ENCODE measurements around the gene RMRP. TPM values are rescaled to one million over a fixed set of nuclear protein-coding genes. Genes with fewer than 3 reads are reported as not detected.

RMRP gene
- total and polyA plus RNA-seq, 10 of the 15 experiments (the other 5 are each of a cell fraction or from before 2014, with no cell fraction given) = 12.0 to 42,450 (median 6,418) TPM; not detected in 4

GRCh38 chr9:35646533-35647265, 11.1 kb downstream of the RMRP start (continued):
- TF ChIP-seq TCF12 (IDR thresholded peaks at IDR 0.05; ENCODE audit: low read depth, low read length) = peak; percentile 79
- TF ChIP-seq CHD2 (IDR thresholded peaks at IDR 0.05; ENCODE audit: borderline replicate concordance, low read depth, low read length) = peak; percentile 61
- peak; percentile 86 for TF ChIP-seq IKZF1 (conservative IDR thresholded peaks at IDR 0.05)
- no peak; the same call in 1 of the 2 replicates for TF ChIP-seq EED (IDR thresholded peaks at IDR 0.05; ENCODE audit: low read depth)
- no peak for TF ChIP-seq KDM1A (IDR thresholded peaks at IDR 0.05; ENCODE audit: borderline replicate concordance)
- TF ChIP-seq ZNF687 (IDR thresholded peaks at IDR 0.05) = peak; percentile 44; the same call in 1 of the 2 replicates
- TF ChIP-seq MLLT1 (IDR thresholded peaks at IDR 0.05) = peak; percentile 55
- peak; percentile 50; the same call in 1 of the 3 replicates for TF ChIP-seq POU2F2 (IDR thresholded peaks at IDR 0.05; ENCODE audit: borderline replicate concordance, low read depth, low read length)
- peak; percentile 38; the same call in 1 of the 2 replicates for TF ChIP-seq NKRF (conservative IDR thresholded peaks at IDR 0.05)
- peak; percentile 48; the same call in 1 of the 2 replicates for TF ChIP-seq ESRRA (IDR thresholded peaks at IDR 0.05; ENCODE audit: low read length)
- peak; percentile 36; the same call in 1 of the 2 replicates for TF ChIP-seq IRF4 (IDR thresholded peaks at IDR 0.05; ENCODE audit: low read depth, low read length)
- peak; percentile 87 for TF ChIP-seq HDGF (IDR thresholded peaks at IDR 0.05)
- TF ChIP-seq RBBP5 (conservative IDR thresholded peaks at IDR 0.05) = no peak
- TF ChIP-seq MTA2 (IDR thresholded peaks at IDR 0.05; ENCODE audit: low read depth) = no peak
- TF ChIP-seq E2F8 (IDR thresholded peaks at IDR 0.05; ENCODE audit: low read depth, partially characterized antibody) = no peak
- 0 out of 2 replicates have a peak, but pooled peaks have one; percentile 48 for TF ChIP-seq POLR2AphosphoS2 (IDR thresholded peaks at IDR 0.05; ENCODE audit: low read depth, low read length)
- peak; percentile 64; the same call in 1 of the 2 replicates for TF ChIP-seq CREM (IDR thresholded peaks at IDR 0.05; ENCODE audit: low read depth)
- TF ChIP-seq MAX (IDR thresholded peaks at IDR 0.05; ENCODE audit: low read depth, low read length) = no peak; the same call in 1 of the 2 replicates
- peak; percentile 63; the same call in 1 of the 2 replicates for TF ChIP-seq SMARCA5 (IDR thresholded peaks at IDR 0.05)
